Endothelial cell of umbilical vein (primary cell): ENCODE measurements around the gene RAB44.

Experiments
- CTCF ChIP-seq, 2 donors: IDR thresholded peaks; 1 replicate in 1 of 2; 2 replicates in 1 of 2; pipeline ENCODE4 v1.5.1; 2011; ENCODE audit warnings: low read length in 2 of 2, mild to moderate bottlenecking in 2 of 2, moderate library complexity in 2 of 2, control low read depth in 1 of 2, inconsistent platforms in 1 of 2, low read depth in 1 of 2; ENCODE audit not compliant: insufficient read depth in 1 of 2; ENCODE audit errors: extremely low read depth in 1 of 2
- EZH2 ChIP-seq: IDR thresholded peaks from 2 replicates; pipeline ENCODE4 v1.6.1; 2012; ENCODE audit warnings: borderline replicate concordance, low read depth, mild to moderate bottlenecking, moderate library complexity, low read length, inconsistent platforms; ENCODE audit not compliant: severe bottlenecking
- MAX ChIP-seq: IDR thresholded peaks from 2 replicates; pipeline ENCODE4 v1.6.1; 2011; ENCODE audit not compliant: insufficient read depth, insufficient read length
- POLR2A ChIP-seq: IDR thresholded peaks from 2 replicates; pipeline ENCODE4 v1.6.1; 2012; ENCODE audit warnings: low read depth, mild to moderate bottlenecking, control low read depth, low read length
- POLR2AphosphoS5 ChIP-seq: IDR thresholded peaks from 2 replicates; pipeline ENCODE4 v1.6.1; 2012; ENCODE audit warnings: low read depth, mild to moderate bottlenecking, control low read depth, low read length, moderate library complexity; ENCODE audit not compliant: insufficient read depth

GRCh38 chr6:36706339-36706738 is 8.7 kb downstream of the RAB44 start:
- TF ChIP-seq POLR2A (no peak), MAX (no peak), EZH2 (no peak), CTCF (IDR thresholded peaks at IDR 0.05; ENCODE audit: extremely low read depth in 1 of 2, insufficient read depth in 1 of 2, low read depth in 1 of 2, low read length in 2 of 2) (no peak), POLR2AphosphoS5 (no peak)
